IMR-90 (cell line): ENCODE results near the gene ACTG2. TPM values are rescaled to one million over a fixed set of nuclear protein-coding genes. Genes with fewer than 3 reads are reported as not detected.
A peak's percentile ranks its signal among the peaks of the same experiment; 100 is the strongest.

Source experiments
- ATAC-seq: fragments of 200-7000 bp; cut with Tn5 transposase; 2 replicates; pipeline ENCODE4 v1.9.1; 2020; ENCODE audit warnings: low read depth, mild to moderate bottlenecking, moderate library complexity
- BruUV-seq: library from RNA; stranded (reverse); fragments of 400-500 nt; replicated peaks from 2 replicates; lab custom pipeline; 2021; lab: Mats Ljungman, UMichigan
- CTCF ChIA-PET: fragments of 300-600 bp; formaldehyde crosslinking; extraction: SDS; loops from one replicate; lab custom pipeline; 2021; ENCODE audit warnings: antibody characterized with exemption; lab: Yijun Ruan, JAX
- POLR2A ChIA-PET: fragments of 300-600 bp; sonication (Branson Sonifier 250); formaldehyde crosslinking; loops from one replicate; lab custom pipeline; 2022; ENCODE audit warnings: antibody characterized with exemption; ENCODE audit not compliant: unreplicated experiment; lab: Charles Lee
- DNase-seq: peaks from one replicate; pipeline ENCODE4 v3.0.0; 2013
- H2AFZ ChIP-seq: replicated peaks from 2 replicates; pipeline ENCODE3; 2013; ENCODE audit warnings: low read length, mild to moderate bottlenecking; ENCODE audit not compliant: poor library complexity
- H2AK5ac ChIP-seq: 2 replicates; pipeline ENCODE4 v1.6.1; 2013; ENCODE audit warnings: low read depth, low read length, inconsistent platforms
- H2AK9ac ChIP-seq: replicated peaks from 2 replicates; pipeline ENCODE3; 2013; ENCODE audit warnings: mild to moderate bottlenecking, low read depth, low read length, moderate library complexity; ENCODE audit not compliant: poor library complexity
- H2BK120ac ChIP-seq: 2 replicates; pipeline ENCODE4 v1.6.1; 2013; ENCODE audit warnings: low read depth, low read length, inconsistent platforms
- H2BK15ac ChIP-seq: 3 replicates; pipeline ENCODE4 v1.6.1; 2013; ENCODE audit warnings: low read depth, low read length, inconsistent platforms
- H2BK20ac ChIP-seq: 2 replicates; pipeline ENCODE4 v1.6.1; 2013; ENCODE audit warnings: low read depth, mild to moderate bottlenecking, inconsistent platforms, low read length, moderate library complexity
- H2BK5ac ChIP-seq: 2 replicates; pipeline ENCODE4 v1.6.1; 2013; ENCODE audit warnings: mild to moderate bottlenecking, low read depth, low read length, inconsistent platforms; ENCODE audit not compliant: poor library complexity, severe bottlenecking
- H3K14ac ChIP-seq: replicated peaks from 2 replicates; pipeline ENCODE4 v1.6.1; 2013; ENCODE audit warnings: low read depth, low read length, inconsistent platforms
- H3K18ac ChIP-seq: 2 replicates; pipeline ENCODE4 v1.6.1; 2013; ENCODE audit warnings: low read depth, low read length, control low read depth
- H3K23ac ChIP-seq: 2 replicates; pipeline ENCODE4 v1.6.1; 2013; ENCODE audit warnings: low read depth, low read length, inconsistent platforms
- H3K27ac ChIP-seq: 2 replicates; pipeline ENCODE4 v1.5.1; 2013; ENCODE audit warnings: mild to moderate bottlenecking, control low read depth, low read length; ENCODE audit not compliant: insufficient read depth
- H3K27me3 ChIP-seq: 2 replicates; pipeline ENCODE4 v1.6.1; 2013; ENCODE audit warnings: low read length; ENCODE audit not compliant: control insufficient read depth, insufficient read depth
- H3K36me3 ChIP-seq: 2 replicates; pipeline ENCODE4 v1.6.1; 2013; ENCODE audit warnings: low read length, mixed read lengths; ENCODE audit not compliant: control insufficient read depth, insufficient read depth
- H3K4ac ChIP-seq: 2 replicates; pipeline ENCODE4 v1.6.1; 2013; ENCODE audit warnings: low read depth, low read length, inconsistent platforms
- H3K4me1 ChIP-seq: 2 replicates; pipeline ENCODE4 v1.6.1; 2013; ENCODE audit warnings: low read length, mixed read lengths; ENCODE audit not compliant: control insufficient read depth, insufficient read depth
- H3K4me2 ChIP-seq: 2 replicates; pipeline ENCODE4 v1.6.1; 2013; ENCODE audit warnings: low read depth, mild to moderate bottlenecking, control low read depth, low read length, moderate library complexity
- H3K4me3 ChIP-seq: 2 replicates; pipeline ENCODE4 v1.5.1; 2013; ENCODE audit warnings: low read depth, mild to moderate bottlenecking, control low read depth, low read length, moderate library complexity; ENCODE audit not compliant: insufficient read depth
- H3K56ac ChIP-seq: 2 replicates; pipeline ENCODE4 v1.6.1; 2013; ENCODE audit warnings: low read length, inconsistent platforms; ENCODE audit not compliant: insufficient read depth; ENCODE audit errors: extremely low read depth
- H3K79me1 ChIP-seq, 2 experiments: 2 replicates each; pipeline ENCODE4 v1.6.1; 2013; ENCODE audit warnings: low read length in 2 of 2, inconsistent platforms in 1 of 2, low read depth in 1 of 2
- H3K9ac ChIP-seq: 2 replicates; pipeline ENCODE4 v1.6.1; 2013; ENCODE audit warnings: low read depth, low read length, control low read depth
- H3K9me1 ChIP-seq: 2 replicates; pipeline ENCODE4 v1.6.1; 2013; ENCODE audit warnings: low read length, inconsistent platforms; ENCODE audit not compliant: insufficient read depth
- H3K9me3 ChIP-seq: 2 replicates; pipeline ENCODE4 v1.6.1; 2013; ENCODE audit warnings: low read length; ENCODE audit not compliant: control insufficient read depth, insufficient read depth
- H4K20me1 ChIP-seq: 2 replicates; pipeline ENCODE4 v1.6.1; 2013; ENCODE audit warnings: low read length, inconsistent platforms; ENCODE audit not compliant: insufficient read depth
- H4K5ac ChIP-seq: 2 replicates; pipeline ENCODE4 v1.6.1; 2013; ENCODE audit warnings: mild to moderate bottlenecking, low read depth, low read length, control low read depth
- H4K8ac ChIP-seq, 2 experiments: 2 replicates each; pipeline ENCODE4 v1.6.1; 2013; ENCODE audit warnings: low read depth in 2 of 2, low read length in 2 of 2, control low read depth in 1 of 2, inconsistent platforms in 1 of 2
- H4K91ac ChIP-seq: 2 replicates; pipeline ENCODE4 v1.6.1; 2013; ENCODE audit warnings: low read depth, low read length, inconsistent platforms; ENCODE audit not compliant: insufficient read depth
- CHD1 ChIP-seq: IDR thresholded peaks from 2 replicates; pipeline ENCODE4 v1.6.1; 2012; ENCODE audit warnings: low read depth, low read length, improper control_type of control experiment
- MXI1 ChIP-seq: IDR thresholded peaks from 2 replicates; pipeline ENCODE4 v1.6.1; 2012; ENCODE audit warnings: low read depth, mild to moderate bottlenecking, low read length, moderate library complexity, borderline replicate concordance
- NFE2L2 ChIP-seq: fragments of 150-350 bp; IDR thresholded peaks from 2 replicates; pipeline ENCODE4 v1.6.1; 2016; ENCODE audit warnings: low read depth, mild to moderate bottlenecking, low read length
- RCOR1 ChIP-seq: IDR thresholded peaks from 2 replicates; pipeline ENCODE4 v1.6.1; 2012; ENCODE audit warnings: mild to moderate bottlenecking, low read length, improper control_type of control experiment; ENCODE audit not compliant: insufficient replicate concordance
- RFX5 ChIP-seq: IDR thresholded peaks from 2 replicates; pipeline ENCODE4 v1.8.0; 2012; ENCODE audit warnings: low read depth, mild to moderate bottlenecking, low read length, moderate library complexity
- USF2 ChIP-seq: fragments of 150-350 bp; IDR thresholded peaks from 2 replicates; pipeline ENCODE4 v1.6.1; 2017; ENCODE audit warnings: mild to moderate bottlenecking, antibody characterized with exemption, low read length, low read depth
- WGBS, 2 experiments: methylation state at CpG; one replicate each; pipeline versions ENCODE4 v1.1.5 to v1.1.7; 2013; ENCODE audit warnings: missing lambda C conversion rate in 2 of 2; ENCODE audit not compliant: insufficient read length in 1 of 2; ENCODE audit errors: extremely low coverage in 2 of 2; 5-methylcytosine and 5-hydroxymethylcytosine counted together
- dilution Hi-C: fragments of 300-500 bp; cut with HindIII; formaldehyde crosslinking; loops from one replicate; pipeline ENCODE4 v1.14.3; 2018; ENCODE audit warnings: low sequenced_read_pairs; ENCODE audit not compliant: unreplicated experiment
- in situ Hi-C: fragments of 300-500 bp; cut with MboI; formaldehyde crosslinking; loops from 3 replicates; pipeline ENCODE4 v1.14.3; 2019; ENCODE audit warnings: low sequenced_read_pairs, inconsistent platforms, mixed read lengths
- intact Hi-C: fragments of 100-400 bp; cut with micrococcal nuclease; formaldehyde crosslinking; loops from 2 replicates; pipeline ENCODE4 v1.10.0; 2022
- polyA plus RNA-seq, 3 experiments: library from polyadenylated mRNA; depleted of rRNA; stranded (reverse); fragments of >200 nt; gene quantifications; 2 replicates each; pipeline ENCODE4 v1.2.3, GENCODE V29; 2012; ENCODE audit warnings: low replicate concordance in 1 of 3
- total RNA-seq: library from RNA; depleted of rRNA; stranded (reverse); fragments of >200 nt; gene quantifications from 2 replicates; pipeline ENCODE4 v1.2.3, GENCODE V29; 2012

The ACTG2 gene
- total and polyA plus RNA-seq, 2 of the 4 experiments (the other 2 are of a cell fraction): 523 to 899 TPM

- ChIA-PET POLR2A (interaction anchor here (0.5 to 1.1 kb wide), 3 partner anchors 52 to 223 kb away, joined by 3 to 20 read pairs (median 4); partner anchors contain the start of gene STAMBP), CTCF (interaction anchor here (1.3 kb wide), 1 partner anchor 73 kb away, joined by 4 read pairs; no protein-coding TSS in a partner anchor)
- no peak for TF ChIP-seq USF2
- no peak for TF ChIP-seq RFX5
- TF ChIP-seq MXI1: no peak
- TF ChIP-seq NFE2L2: no peak
- TF ChIP-seq CHD1: no peak
- TF ChIP-seq RCOR1: peak; percentile 71
- H4K20me1 ChIP-seq: peaks cover 79% of the 10 kb centered on the region
- H2AK5ac ChIP-seq: peak overlapping the region; percentile 73; the same call in 1 of the 2 replicates
- peak overlapping the region; percentile 70 for H3K4me2 ChIP-seq
- intact Hi-C loops: no loop called here
- in situ Hi-C loops: no loop called here
- peak overlapping the region in 1 of 2 experiments; percentile 41; a peak in 2 of 4 replicates for H4K8ac ChIP-seq
- peaks cover 25% of the 10 kb centered on the region for H3K36me3 ChIP-seq
- H4K5ac ChIP-seq: no peak overlapping the region
- peak overlapping the region; percentile 66 for H3K4ac ChIP-seq
- 33% methylated on average over 4 of the region's 15 CpGs; no CpG with 5 or more reads in 1 of the 2 experiments for WGBS, 2 experiments
- peak overlapping the region; percentile 60; the same call in 1 of the 2 replicates for H3K23ac ChIP-seq
- peak overlapping the region; percentile 34 for H3K9ac ChIP-seq
- no peak overlapping the region for H3K4me3 ChIP-seq
- no peak overlapping the region for H2BK15ac ChIP-seq
- H3K14ac ChIP-seq: peak overlapping the region; percentile 46
- peaks cover 26% of the 10 kb centered on the region for H3K4me1 ChIP-seq
- H4K91ac ChIP-seq: no peak overlapping the region
- H3K27ac ChIP-seq: peak overlapping the region; percentile 35; the same call in 1 of the 2 replicates
- no peaks in the 10 kb centered on the region for H3K9me3 ChIP-seq
- peaks cover 39% of the 10 kb centered on the region for H3K9me1 ChIP-seq
- H3K27me3 ChIP-seq: no peaks in the 10 kb centered on the region
- H3K18ac ChIP-seq: 0 out of 2 replicates have a peak overlapping the region, but pooled peaks have one; percentile 14
- DNase-seq (peak; percentile 92), ATAC-seq (0 out of 2 replicates have a peak, but pooled peaks have one; percentile 1)
- no TSS peak for BruUV-seq
- dilution Hi-C loops: no loop called here
- H2BK20ac ChIP-seq: no peak overlapping the region
- no peak overlapping the region for H3K56ac ChIP-seq
- H3K79me1 ChIP-seq: peaks cover 26 to 89% of the 10 kb centered on the region in 2 experiments; a peak in 3 of 4 replicates
- 0 out of 2 replicates have a peak overlapping the region, but pooled peaks have one; percentile 7 for H2BK120ac ChIP-seq
- peak overlapping the region; percentile 37 for H2BK5ac ChIP-seq
- H2AK9ac ChIP-seq: peak overlapping the region; percentile 76
- H2AFZ ChIP-seq: peak overlapping the region; percentile 17
Observed at GRCh38 chr2:73896362-73897239, 3.8 kb downstream of the ACTG2 start.
